Stimulated activated CD4-positive, alpha-beta T cell treated with anti-CD3 and anti-CD28 coated beads, Interleukin-12 subunit alpha, Interleukin-12 subunit beta, amount 100 ng/mL, for 4 hours (primary cell): ENCODE measurements around the gene SLC24A3.

Experiments
- DNase-seq: peaks from one replicate; pipeline ENCODE4 v3.0.0-alpha.2; 2020

The SLC24A3 gene

GRCh38 chr20:19396460-19397081 is 184.1 kb downstream of the SLC24A3 start:
- no peak for DNase-seq

- DNase-seq, result no peak
Measured at GRCh38 chr20:19397226-19397625, 184.8 kb downstream of the SLC24A3 start.

- DNase-seq, result no peak
Measured at GRCh38 chr20:19397666-19398065, 185.2 kb downstream of the SLC24A3 start.

DNA sequence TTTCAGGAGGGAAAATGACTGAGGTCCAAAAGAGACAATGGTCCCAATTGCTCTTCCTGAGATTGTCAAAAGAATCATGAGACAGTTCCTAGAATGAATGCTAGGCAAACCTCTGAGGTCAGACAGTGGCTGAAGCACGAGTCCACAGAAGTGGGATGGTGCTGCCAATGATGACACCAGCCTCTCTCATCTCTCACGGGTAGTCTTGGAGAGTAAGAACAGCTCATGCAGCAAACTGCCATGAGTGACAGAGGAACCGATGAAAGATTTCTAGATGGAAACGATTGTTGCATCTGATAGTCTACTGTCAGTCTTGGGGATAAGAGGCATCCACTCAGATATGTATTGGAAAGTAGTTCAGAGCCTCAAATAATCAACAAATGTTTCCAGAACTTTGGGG is 188.7 kb downstream of the SLC24A3 start:
- no peak for DNase-seq

- DNase-seq, result no peak
Measured at GRCh38 chr20:19403549-19403948, 191.1 kb downstream of the SLC24A3 start.

DNA sequence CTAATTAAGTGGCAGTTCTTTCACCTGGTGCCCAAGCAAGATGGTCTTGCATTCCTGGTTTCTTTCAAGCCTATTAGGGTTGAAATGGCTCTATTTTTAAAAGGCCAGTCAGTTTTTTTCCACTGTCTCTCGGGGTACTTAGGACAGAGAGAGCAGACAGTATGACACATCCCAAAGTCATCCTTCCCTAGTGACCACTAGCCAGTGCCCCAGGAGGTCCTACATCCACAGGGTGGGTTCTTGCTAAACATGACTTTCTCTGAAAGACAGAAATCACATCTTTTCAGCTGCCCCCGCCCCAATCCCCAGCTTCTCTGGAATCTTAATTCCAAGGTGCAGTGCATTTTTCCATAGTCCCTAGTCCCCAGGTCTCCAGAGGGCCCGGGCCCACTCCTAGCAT is 192.4 kb downstream of the SLC24A3 start:
- no peak for DNase-seq

GRCh38 chr20:19405958-19406357 is 193.5 kb downstream of the SLC24A3 start:
- DNase-seq, result no peak

DNA sequence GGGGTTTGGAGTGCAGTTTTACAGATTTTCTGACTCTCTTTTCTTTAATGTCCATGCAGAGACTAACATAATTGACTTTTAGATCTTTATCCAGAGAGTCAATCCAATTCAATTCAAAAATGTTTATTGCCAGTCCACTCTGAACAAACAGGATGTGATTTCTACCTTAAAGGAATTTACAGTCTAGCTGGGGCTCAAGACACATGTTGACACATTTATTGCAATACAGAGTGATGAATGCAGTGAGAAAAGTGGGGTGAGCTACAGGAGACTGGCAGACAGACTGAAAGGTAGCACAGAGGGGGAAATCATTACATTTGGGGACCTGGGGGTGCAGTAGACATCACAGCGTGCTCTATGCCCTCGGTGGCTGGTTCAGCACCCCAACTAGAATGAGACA is 193.9 kb downstream of the SLC24A3 start:
- DNase-seq, result no peak

- no peak for DNase-seq
Measured at GRCh38 chr20:19407196-19407595, 194.8 kb downstream of the SLC24A3 start.

DNA sequence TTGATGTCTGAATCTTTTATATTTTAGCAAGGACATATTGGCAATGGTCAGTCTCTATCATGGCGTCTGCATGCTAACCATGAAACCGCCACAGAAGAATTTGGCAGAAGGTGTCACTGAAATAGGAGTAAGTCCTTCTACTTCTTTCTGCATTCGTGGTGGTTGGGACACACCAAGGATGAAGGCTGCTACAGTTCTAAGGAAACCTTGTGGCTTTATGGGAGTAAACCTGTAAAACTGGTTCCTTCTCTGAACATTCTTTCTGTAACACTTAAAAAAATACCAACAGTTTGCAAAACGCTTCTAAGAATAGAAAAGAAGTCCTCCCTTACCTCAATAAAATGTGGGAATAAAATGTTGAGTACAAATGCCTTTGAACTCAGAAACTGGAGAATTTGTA is 195.3 kb downstream of the SLC24A3 start:
- no peak for DNase-seq

GRCh38 chr20:19408971-19409370 is 196.5 kb downstream of the SLC24A3 start:
- DNase-seq, result no peak

GRCh38 chr20:19411811-19412210 is 199.4 kb downstream of the SLC24A3 start:
- no peak for DNase-seq

DNA sequence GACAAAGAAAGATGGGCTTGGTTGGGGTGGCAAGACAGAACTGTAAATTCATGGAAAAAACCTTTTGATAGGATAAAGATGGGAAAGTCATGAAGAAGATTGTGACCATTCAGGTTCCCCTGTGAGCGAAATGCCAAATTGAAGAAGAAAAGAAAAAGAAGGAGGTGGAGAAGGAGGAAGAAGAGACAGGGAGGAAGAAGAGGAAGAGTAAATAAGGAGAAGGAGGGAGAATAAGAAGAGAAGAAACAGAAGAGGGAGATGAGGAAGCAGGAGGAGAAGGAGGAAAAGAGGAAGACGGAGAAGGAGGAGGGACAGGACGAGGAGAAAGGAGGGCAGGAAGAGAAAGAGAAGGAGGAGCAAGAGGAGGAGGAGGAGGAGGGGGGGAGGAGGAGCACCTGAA is 199.8 kb downstream of the SLC24A3 start:
- DNase-seq, result no peak

DNA sequence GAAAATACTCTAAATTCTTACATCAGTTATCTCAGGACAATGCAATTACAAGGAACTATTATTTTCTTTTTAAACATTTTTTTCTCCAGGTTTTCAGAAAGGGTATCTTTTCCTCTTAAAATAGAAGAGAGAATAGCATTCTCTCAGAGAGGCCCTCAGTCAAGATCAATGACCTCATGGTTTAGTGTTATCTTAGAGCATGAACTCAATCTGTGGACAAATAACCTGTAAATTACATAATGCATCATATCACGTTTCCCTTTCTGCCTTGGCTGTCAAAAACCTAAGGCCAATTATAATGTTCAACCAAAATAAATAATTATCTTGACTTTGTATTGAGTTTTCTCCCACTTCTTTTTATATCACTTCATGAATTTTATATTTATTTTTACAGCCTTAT is 202.2 kb downstream of the SLC24A3 start:
- no peak for DNase-seq

DNA sequence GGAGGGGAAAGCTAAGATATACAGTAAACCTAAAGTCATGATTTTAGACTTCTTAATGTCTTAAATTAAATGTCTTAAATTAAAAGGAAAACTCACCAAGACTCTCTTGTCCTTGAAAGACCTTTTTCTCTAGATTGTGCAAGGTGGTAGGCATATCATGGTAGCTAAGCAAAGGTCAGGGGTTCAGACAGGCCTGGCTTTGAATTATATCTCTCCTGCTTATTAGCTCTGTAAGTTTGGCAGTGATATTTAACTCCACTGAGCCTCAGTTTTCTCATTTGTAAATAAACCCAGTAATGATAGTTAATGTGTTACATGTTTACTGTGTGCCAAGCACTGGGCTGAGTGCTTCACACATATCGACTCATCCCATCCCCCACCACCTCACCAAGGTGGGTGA is 203.3 kb downstream of the SLC24A3 start:
- DNase-seq, result no peak

- DNase-seq, result no peak
Measured at GRCh38 chr20:19416627-19417026, 204.2 kb downstream of the SLC24A3 start.

- no peak for DNase-seq
Measured at GRCh38 chr20:19419396-19419795, 207.0 kb downstream of the SLC24A3 start.

DNA sequence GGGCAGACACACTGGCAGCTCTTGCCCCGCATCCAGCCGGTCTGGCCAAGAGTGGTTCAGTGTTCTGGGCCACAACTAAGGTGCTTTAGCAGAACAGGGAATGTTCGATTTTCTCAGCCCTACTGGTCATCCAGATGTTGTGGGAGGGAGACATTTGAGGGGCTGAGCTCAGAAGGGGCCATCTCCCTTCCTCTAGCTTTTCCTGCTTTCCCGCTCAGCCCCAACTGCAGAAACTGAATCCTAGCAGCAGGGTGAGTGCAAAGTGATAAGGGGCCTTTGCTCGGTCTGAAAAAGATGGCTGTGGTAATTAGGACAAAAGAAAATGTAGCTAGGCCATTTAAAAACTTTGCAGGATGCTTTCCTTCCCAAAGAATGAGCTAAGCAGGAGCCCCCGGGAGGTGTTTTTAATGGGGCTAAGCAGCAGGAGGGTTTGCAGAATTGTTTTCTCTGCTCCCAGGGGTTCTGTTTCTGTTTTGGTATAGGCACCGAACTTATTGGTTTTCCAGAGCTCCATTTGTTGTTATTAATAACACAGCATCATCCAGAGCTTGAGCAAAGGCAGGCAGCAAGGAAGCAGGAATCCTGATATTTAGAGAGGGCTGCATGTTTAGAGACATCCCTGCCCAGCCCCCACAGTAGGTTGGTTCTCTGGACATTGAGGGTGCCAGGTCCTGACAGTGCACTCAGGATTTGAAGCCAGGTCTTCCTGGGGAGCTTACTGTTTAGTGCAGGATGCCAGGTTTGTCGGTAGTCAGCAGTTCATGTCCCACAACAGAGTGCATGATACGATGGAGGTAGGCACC is 210.9 kb downstream of the SLC24A3 start:
- no peak for DNase-seq

DNA sequence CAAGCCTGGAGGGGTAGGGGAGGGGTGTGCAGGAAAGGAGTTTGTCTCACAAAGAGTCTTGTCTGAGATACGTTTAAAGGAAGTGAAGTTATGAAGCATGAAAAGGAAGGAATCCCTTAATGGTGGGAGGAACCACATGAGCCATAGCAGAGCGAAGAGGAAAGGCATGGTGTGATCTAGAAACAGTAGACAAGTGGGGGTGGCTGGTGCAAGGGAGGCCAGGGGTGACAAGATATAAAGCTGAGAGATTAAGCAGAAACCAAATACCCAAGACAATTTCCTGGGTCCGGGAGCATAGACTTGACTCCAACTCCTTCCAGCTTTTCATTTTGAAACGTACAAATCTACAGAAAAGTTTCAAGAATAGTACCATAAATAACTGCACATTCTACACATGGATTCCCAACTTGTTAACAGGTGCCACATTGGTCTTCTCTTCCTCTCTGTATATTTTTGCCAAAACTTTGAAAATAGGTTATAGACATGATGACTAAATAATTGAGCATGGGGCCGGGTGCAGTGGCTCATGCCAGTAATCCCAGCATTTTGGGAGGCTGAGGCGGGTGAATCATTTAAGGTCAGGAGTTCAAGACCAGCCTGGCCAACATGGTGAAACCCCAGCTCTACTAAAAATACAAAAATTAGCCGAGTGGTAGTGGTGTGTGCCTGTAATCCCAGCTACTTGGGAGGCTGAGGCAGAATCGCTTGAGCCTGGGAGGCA is 211.6 kb downstream of the SLC24A3 start:
- no peak for DNase-seq

- no peak for DNase-seq
Measured at GRCh38 chr20:19426356-19426755, 213.9 kb downstream of the SLC24A3 start.

DNA sequence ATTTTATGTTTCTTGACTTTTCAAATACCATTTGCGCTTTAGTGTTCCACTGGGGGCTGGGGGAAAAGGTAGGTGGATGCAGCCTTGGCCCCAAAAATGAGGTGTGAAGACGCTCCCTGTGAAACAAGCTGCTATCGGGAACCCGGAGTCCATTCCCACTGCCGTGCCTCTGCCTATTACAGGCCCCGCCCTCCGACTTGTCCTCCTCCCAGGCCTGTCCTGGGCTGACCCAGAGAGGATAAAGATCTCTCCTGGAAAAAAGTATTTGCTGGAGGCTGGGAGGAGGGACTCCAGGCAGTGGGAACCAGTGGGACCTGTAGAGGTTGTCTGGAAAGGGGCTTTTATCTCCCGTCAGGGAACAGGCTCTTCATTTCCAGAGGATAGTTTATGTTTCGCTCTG is 215.0 kb downstream of the SLC24A3 start:
- DNase-seq, result no peak

DNA sequence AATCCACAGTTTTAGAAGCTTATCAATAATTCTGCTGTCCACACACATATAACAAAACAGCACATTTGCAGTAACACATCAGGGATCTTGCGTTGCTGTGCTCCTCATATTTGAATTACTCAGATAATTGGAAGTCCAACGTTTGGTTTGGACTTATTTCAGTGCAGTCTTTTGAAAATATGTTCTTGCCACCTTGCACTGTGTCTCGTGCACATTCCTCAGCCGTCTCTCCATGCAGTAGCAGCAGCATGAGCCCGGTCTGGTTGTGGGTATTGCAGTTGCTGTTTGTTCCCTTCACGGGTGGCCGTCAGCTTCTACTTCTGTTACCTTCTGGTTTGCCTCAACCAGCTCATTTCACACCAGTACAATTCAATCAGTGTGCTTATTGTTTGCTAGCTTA is 215.5 kb downstream of the SLC24A3 start:
- DNase-seq, result no peak

DNA sequence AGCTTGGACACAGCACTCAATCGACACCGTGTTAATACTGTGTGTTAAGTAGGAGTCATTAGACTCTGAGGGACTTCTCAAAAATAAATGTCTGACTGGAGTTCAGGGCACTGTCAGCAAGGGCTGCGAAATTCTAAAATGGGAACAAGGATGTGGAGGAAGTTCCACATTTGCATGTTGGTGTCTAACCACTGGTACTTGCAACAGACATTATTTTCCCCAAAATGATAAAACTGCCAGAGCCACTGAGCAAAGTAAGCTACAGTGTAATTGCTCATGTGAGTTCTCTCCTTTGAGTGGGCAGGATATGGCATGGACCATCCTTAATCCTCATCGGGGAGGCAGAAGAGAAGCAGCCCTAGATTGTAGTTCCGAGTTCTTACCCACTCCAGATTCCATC is 215.9 kb downstream of the SLC24A3 start:
- no peak for DNase-seq

- no peak for DNase-seq
Measured at GRCh38 chr20:19429538-19429937, 217.1 kb downstream of the SLC24A3 start.
